RWPE1 (cell line): ENCODE results near the gene PPP6R3.

Experiments
- CTCF ChIA-PET: fragments of 350-600 bp; sonication (Branson Sonifier 250); formaldehyde crosslinking; extraction: SDS; loops from one replicate; lab custom pipeline; 2021; lab: Yijun Ruan, JAX
- POLR2A ChIA-PET: fragments of 400-600 bp; formaldehyde crosslinking; extraction: SDS; loops from one replicate; lab custom pipeline; 2020; ENCODE audit warnings: antibody characterized with exemption; ENCODE audit not compliant: low non-redundant PET; lab: Yijun Ruan, JAX
- DNase-seq: peaks from one replicate; pipeline ENCODE4 v3.0.0; 2012; ENCODE audit warnings: low spot score
- H3K27ac ChIP-seq: fragments of 450-650 bp; 2 replicates; pipeline ENCODE4 v1.5.1; 2017
- CTCF ChIP-seq: fragments of 450-650 bp; conservative IDR thresholded peaks from 2 replicates; pipeline ENCODE4 v1.5.1; 2017; ENCODE audit warnings: low read depth, mild to moderate bottlenecking

Gene PPP6R3

GRCh38 chr11:68593441-68593840, 132.9 kb downstream of the PPP6R3 start:
- POLR2A ChIA-PET = no interaction called here
- TF ChIP-seq CTCF = no peak
- no peak for DNase-seq
- no peak overlapping the region for H3K27ac ChIP-seq
- CTCF ChIA-PET = no interaction called here

GRCh38 chr11:68594123-68594522, 133.6 kb downstream of the PPP6R3 start:
- no peak for TF ChIP-seq CTCF
- POLR2A ChIA-PET = no interaction called here
- no peak overlapping the region for H3K27ac ChIP-seq
- CTCF ChIA-PET = no interaction called here
- DNase-seq = no peak

- no peak for DNase-seq
- ChIA-PET CTCF (no interaction called here), POLR2A (no interaction called here)
- H3K27ac ChIP-seq = no peak overlapping the region
- no peak for TF ChIP-seq CTCF
Observed at GRCh38 chr11:68596231-68596630, 135.7 kb downstream of the PPP6R3 start.

- no peak for TF ChIP-seq CTCF
- no peak for DNase-seq
- H3K27ac ChIP-seq = no peak overlapping the region
- POLR2A ChIA-PET = no interaction called here
- CTCF ChIA-PET = interaction anchor here (0.7 kb wide), 1 partner anchor 153 kb away, joined by 3 read pairs; no protein-coding TSS in a partner anchor
Observed at GRCh38 chr11:68598816-68599653, 138.5 kb downstream of the PPP6R3 start.

GRCh38 chr11:68601147-68601546, 140.6 kb downstream of the PPP6R3 start:
- POLR2A ChIA-PET = no interaction called here
- no peak for TF ChIP-seq CTCF
- CTCF ChIA-PET = no interaction called here
- DNase-seq = no peak
- no peak overlapping the region for H3K27ac ChIP-seq

- ChIA-PET CTCF (interaction anchor here (0.5 kb wide), 1 partner anchor 1389 kb away, joined by 3 read pairs; no protein-coding TSS in a partner anchor), POLR2A (no interaction called here)
- no peak for DNase-seq
Observed at GRCh38 chr11:68609761-68610160, 149.2 kb downstream of the PPP6R3 start.

More at GRCh38 chr11:68609761-68610160, 149.2 kb downstream of the PPP6R3 start:
- TF ChIP-seq CTCF = no peak
- 0 out of 2 replicates have a peak overlapping the region, but pooled peaks have one; percentile 2 for H3K27ac ChIP-seq
